Mucosa of stomach (tissue), 1 donor: ENCODE measurements around the gene ETV7.
A peak's percentile ranks its signal among the peaks of the same experiment; 100 is the strongest.
"Not testable (repeated sequence)": the region's sequence is repeated elsewhere in the genome, so short reads cannot be mapped to it uniquely, and the experiment has no call there.

Experiments
- H3K27me3 ChIP-seq: one replicate; pipeline ENCODE4 v1.7.0; 2013; ENCODE audit warnings: mild to moderate bottlenecking, low read length; ENCODE audit not compliant: control insufficient read depth, insufficient read depth
- H3K36me3 ChIP-seq: one replicate; pipeline ENCODE4 v1.7.0; 2013; ENCODE audit warnings: low read length; ENCODE audit not compliant: control insufficient read depth, insufficient read depth
- H3K4me1 ChIP-seq: one replicate; pipeline ENCODE4 v1.7.0; 2013; ENCODE audit warnings: mild to moderate bottlenecking, low read length; ENCODE audit not compliant: control insufficient read depth, insufficient read depth
- H3K4me3 ChIP-seq: one replicate; pipeline ENCODE4 v1.7.0; 2013; ENCODE audit warnings: low read length
- H3K9ac ChIP-seq: one replicate; pipeline ENCODE4 v1.7.0; 2013; ENCODE audit warnings: mild to moderate bottlenecking, low read length, moderate library complexity
- H3K9me3 ChIP-seq: one replicate; pipeline ENCODE4 v1.7.0; 2013; ENCODE audit warnings: mild to moderate bottlenecking, low read length, moderate library complexity; ENCODE audit not compliant: control insufficient read depth
- donor health status: Pancreatic carcinoma.

Gene ETV7

DNA sequence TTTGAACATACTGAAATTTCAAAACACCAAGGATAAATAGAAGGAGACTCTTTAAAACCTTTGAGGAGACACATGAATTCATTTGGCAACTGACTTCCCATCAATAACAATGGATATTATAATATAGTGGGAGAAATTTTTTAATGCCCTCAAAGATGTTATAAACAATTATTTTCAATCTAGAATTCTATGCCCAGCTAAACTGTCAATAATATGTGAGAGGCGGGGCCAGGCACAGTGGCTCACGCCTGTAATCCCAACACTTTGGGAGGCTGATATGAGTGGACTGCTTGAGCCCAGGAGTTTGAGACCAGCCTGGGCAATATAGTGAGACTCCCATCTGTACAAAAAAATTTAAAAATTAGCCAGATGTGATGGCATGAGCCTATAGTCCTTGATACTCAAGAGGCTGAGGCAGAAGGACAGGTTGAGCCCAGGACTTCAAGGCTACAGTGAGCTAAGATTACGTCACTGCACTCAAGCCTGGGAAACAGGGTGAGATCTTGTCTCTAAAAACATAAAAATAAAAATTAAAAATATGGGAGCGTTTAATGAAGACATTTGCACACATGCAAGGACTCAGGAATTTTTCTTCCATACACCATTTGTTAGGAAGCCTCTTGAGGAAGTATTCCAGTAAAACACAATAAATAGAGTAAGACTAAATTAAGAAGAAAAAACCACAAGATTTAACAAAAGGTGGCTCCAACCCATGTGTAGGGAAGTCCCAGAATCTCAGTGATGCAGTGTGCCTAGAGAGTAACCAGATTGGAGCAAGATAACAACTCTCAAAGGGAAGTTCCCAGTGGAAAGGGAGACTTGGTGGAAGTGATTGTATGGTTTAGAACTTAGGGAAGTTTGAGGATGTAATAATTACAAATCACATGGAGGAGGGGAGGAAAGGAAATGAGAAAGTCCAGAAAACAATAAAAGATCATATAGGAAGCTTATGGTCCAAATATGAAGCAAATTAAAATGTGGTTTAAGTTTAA, 26.3 kb upstream of the ETV7 start:
- Histone ChIP-seq H3K4me1 (no peaks in the 10 kb centered on the region), H3K9ac (no peak overlapping the region)

DNA sequence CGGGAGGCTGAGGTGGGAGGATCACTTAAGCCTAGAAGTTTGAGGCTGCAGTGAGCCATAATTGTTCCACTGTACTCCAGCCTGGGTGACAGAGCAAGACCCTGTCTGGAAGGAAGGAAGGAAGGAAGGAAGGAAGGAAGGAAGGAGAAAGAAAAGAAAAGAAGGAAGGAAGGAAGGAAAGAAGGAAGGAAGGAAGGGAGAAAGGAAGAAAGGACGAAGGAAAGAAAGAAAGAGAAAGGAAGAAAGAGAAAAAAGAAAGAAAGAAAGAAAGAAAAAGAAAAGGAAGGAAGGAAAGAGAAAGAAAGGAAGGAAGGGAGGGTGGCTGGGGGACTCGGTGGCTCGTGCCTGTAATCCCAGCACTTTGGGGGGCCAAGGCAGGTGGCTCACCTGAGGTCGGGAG, 22.2 kb upstream of the ETV7 start:
- H3K27me3 ChIP-seq, H3K4me1 ChIP-seq, H3K9me3 ChIP-seq, H3K4me3 ChIP-seq, H3K36me3 ChIP-seq, H3K9ac ChIP-seq: not testable (repeated sequence)

More for the DNA sequence above, 26.3 kb upstream of the ETV7 start:
- no peaks in the 10 kb centered on the region for H3K27me3 ChIP-seq
- no peaks in the 10 kb centered on the region for H3K9me3 ChIP-seq
- H3K4me3 ChIP-seq = no peak overlapping the region
- H3K36me3 ChIP-seq = no peaks in the 10 kb centered on the region

DNA sequence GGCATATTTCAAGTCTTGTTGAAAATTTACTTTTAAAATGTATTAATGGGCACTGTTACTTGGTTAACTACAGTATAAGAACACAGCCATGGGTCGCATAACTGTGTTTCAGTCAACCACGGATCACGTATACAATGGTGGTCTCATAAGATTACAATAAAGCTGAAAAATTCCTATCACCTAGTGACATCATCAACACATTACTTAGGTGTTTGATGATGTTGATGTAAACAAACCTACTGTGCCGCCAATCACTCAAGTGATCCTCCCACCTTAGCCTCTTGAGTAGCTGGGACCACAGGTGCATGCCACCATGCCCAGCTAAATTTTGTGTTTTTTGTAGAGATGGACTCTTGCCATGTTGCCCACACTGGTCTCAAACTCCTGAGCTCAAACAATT, 16.7 kb upstream of the ETV7 start:
- Histone ChIP-seq H3K36me3 (no peaks in the 10 kb centered on the region), H3K27me3 (no peaks in the 10 kb centered on the region), H3K9ac (no peak overlapping the region), H3K4me3 (no peak overlapping the region), H3K9me3 (no peaks in the 10 kb centered on the region), H3K4me1 (no peaks in the 10 kb centered on the region)

- Histone ChIP-seq H3K4me3 (no peak overlapping the region), H3K27me3 (no peaks in the 10 kb centered on the region), H3K4me1 (no peaks in the 10 kb centered on the region), H3K9me3 (no peaks in the 10 kb centered on the region), H3K36me3 (no peaks in the 10 kb centered on the region), H3K9ac (no peak overlapping the region)
These were observed 15.0 kb upstream of the ETV7 start for GRCh38 chr6:36402481-36402880.

GRCh38 chr6:36399970-36400369, 12.5 kb upstream of the ETV7 start:
- Histone ChIP-seq H3K4me1 (no peaks in the 10 kb centered on the region), H3K9ac (no peak overlapping the region), H3K9me3 (no peaks in the 10 kb centered on the region), H3K36me3 (no peaks in the 10 kb centered on the region), H3K27me3 (no peaks in the 10 kb centered on the region), H3K4me3 (no peak overlapping the region)

DNA sequence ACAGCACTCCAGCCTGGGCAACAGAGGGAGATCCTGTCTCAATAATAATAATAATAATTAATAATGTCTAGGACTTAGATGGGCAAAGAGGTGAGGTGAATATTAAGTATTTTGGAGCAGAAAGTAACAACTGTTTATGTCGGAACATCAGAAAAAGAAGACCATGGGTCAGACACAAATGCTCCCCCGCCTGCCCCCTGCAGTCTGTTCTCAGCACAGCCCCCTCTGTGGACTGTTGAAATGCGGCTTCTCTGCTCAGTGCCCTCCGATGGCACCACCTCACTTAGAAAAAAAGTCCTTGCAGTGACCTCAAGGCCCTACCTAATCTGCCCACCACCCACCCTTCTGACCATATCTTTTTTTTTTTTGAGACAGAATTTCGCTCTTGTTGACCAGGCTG, 5.2 kb upstream of the ETV7 start:
- Histone ChIP-seq H3K27me3 (no peaks in the 10 kb centered on the region), H3K9ac (no peak overlapping the region), H3K4me1 (peaks cover 7% of the 10 kb centered on the region), H3K4me3 (no peak overlapping the region), H3K9me3 (no peaks in the 10 kb centered on the region), H3K36me3 (no peaks in the 10 kb centered on the region)

GRCh38 chr6:36389353-36389752, 1.9 kb upstream of the ETV7 start:
- H3K9me3 ChIP-seq = no peaks in the 10 kb centered on the region
- H3K4me1 ChIP-seq = peaks cover 7% of the 10 kb centered on the region
- no peaks in the 10 kb centered on the region for H3K36me3 ChIP-seq
- H3K27me3 ChIP-seq = no peaks in the 10 kb centered on the region
- no peak overlapping the region for H3K4me3 ChIP-seq
- H3K9ac ChIP-seq = no peak overlapping the region

DNA sequence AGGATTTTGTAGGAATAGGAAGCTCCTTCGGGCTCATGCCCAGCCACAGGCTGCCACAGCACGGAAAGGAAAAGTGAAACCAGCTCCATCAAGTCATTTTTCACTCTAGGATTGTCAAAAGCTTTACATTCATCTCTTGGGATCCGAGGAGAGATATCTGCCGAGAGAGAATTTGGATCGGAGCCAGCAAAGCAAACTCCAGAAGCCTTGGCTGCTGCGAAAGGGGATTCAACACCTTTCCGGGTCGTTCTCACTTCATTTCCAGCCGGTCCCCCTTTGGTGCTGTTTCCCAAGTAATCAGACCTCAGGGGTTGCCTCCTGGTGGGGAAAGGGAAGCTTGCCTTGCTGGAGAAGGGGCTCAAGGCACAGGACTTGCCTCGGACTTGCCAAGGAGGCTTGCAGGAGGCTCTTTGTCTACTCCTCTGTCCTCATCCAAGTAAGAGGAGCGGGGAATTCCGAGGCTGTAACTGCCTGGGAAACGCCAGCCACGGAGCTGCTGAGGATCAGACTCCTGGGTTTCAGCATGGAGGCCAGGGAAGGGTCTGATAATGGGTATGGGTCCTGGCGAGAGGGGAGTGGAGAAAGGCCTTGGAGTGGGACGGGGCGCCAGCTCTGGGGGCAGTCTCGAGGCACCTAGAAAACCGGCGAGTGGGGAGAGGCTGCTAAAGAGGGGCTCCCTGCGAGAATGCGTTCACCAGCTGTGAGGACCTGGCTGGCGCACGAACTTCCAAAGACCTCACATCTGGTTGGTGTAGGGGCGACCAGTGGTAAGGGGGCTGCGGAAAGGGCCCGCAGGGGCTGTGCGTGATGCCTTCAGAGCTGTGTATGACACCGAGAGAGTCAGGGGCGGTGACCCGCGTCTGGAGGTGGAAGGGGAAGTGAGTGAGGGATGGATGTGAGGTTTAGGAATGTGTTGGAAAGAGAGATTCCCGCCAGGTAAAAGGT, 702 bp downstream of the ETV7 start:
- H3K36me3 ChIP-seq = no peaks in the 10 kb centered on the region
- H3K27me3 ChIP-seq = no peaks in the 10 kb centered on the region
- H3K9me3 ChIP-seq = no peaks in the 10 kb centered on the region
- peaks cover 7% of the 10 kb centered on the region for H3K4me1 ChIP-seq
- H3K4me3 ChIP-seq = peak overlapping the region; percentile 94
- H3K9ac ChIP-seq = peak overlapping the region; percentile 58

DNA sequence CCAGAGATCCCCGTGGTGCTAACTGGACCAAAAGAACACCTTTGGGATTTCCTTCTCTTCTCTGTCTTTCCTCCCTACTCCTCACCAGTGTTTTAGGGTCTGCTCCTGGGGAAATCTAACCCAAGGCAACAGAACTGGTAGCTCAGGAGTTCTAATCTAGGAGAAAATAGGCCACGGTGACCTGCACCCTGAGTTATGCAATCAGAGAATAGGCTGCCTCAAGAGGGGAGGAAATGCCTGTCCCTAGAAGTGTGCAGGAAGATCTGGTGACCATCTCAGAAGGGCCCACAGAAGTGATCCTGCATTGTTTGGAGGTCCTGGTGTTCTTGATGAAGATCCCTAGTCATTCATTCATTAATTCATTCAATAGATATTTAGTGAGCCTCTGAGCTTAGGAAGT, 3.4 kb downstream of the ETV7 start:
- Histone ChIP-seq H3K4me3 (no peak overlapping the region), H3K4me1 (peaks cover 7% of the 10 kb centered on the region), H3K36me3 (no peaks in the 10 kb centered on the region), H3K27me3 (no peaks in the 10 kb centered on the region), H3K9me3 (no peaks in the 10 kb centered on the region), H3K9ac (no peak overlapping the region)

DNA sequence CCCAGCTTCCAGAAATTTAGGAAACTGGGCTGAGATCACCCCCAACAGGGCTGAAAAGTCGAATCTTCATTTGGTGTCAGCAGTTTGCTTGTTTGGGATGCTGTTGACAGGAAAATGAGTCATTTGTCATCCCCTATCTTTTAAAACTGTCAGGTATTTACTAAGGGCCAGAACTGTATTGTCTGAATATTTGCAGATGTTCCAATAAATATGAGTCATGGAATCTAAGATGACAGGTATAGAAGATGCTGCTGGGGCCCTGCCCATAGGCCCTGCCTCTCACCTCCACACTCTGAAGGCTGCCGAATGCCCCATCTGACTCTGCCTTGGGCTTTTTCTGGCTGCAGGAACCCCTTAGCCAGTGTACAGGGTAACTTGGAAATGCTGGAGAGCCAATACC, 3.9 kb downstream of the ETV7 start:
- peaks cover 7% of the 10 kb centered on the region for H3K4me1 ChIP-seq
- H3K36me3 ChIP-seq = no peaks in the 10 kb centered on the region
- no peaks in the 10 kb centered on the region for H3K27me3 ChIP-seq
- no peak overlapping the region for H3K4me3 ChIP-seq
- no peaks in the 10 kb centered on the region for H3K9me3 ChIP-seq
- H3K9ac ChIP-seq = no peak overlapping the region

- Histone ChIP-seq H3K9me3 (no peaks in the 10 kb centered on the region), H3K27me3 (no peaks in the 10 kb centered on the region), H3K4me1 (peaks cover 3% of the 10 kb centered on the region), H3K9ac (no peak overlapping the region), H3K4me3 (no peak overlapping the region), H3K36me3 (no peaks in the 10 kb centered on the region)
These were observed 4.5 kb downstream of the ETV7 start for GRCh38 chr6:36382976-36383375.
